Measurements from ENCODE around the gene ETS2. TPM values are rescaled to one million over a fixed set of nuclear protein-coding genes. Genes with fewer than 3 reads are reported as not detected.

ETS2 gene
- total and polyA plus RNA-seq, 10 of the 15 experiments (the other 5 are each of a cell fraction or from before 2014, with no cell fraction given), result 0.52 to 8.6 (median 3.8) TPM

DNA sequence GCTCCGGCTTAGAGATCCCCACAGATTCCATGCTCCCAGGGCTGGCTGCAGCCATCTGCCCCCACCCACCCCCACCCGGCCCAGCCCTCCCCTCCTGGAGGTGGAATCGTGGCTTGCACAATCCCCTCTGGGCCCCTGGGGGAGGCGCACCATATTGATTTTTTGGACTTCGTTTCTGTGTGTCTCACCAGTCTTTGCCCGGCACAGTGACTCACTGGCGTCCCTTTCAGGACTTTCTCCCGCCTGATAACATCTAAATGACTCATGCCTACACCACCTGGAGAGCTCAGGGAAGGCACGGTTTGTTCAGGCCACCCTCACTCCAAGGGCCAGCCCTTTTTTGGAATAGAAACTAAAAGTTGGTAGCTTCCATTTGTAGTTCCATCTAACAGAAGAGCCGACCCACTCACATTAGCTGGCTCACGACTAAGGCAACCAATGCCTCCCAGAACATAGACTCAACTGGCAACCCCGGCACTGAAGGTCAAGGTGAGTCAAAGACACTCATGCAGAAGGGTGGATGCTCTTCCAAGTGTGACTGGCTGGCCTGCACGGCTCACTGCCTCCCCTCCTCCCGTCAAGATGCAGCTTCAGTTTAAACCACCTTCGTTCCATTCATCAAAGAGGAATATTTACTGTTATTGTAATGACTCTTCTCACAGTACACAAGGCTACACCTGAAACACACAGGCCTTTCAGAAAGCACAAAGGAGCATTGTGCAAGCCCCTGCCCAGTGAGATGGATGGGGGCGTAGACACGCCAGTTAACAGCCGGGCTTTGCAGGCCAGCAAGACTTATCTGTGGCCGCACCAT is 18.1 kb upstream of the ETS2 start:
- Histone ChIP-seq H3K79me2 (ENCODE audit: control insufficient read depth, insufficient read depth, low read length) (no peaks in the 10 kb centered on the region), H3K36me3 (ENCODE audit: control insufficient read depth in 2 of 2, insufficient read depth in 2 of 2, low read length in 1 of 2) (no peaks in the 10 kb centered on the region), H3K4me3 (no peak overlapping the region), H3K27me3 (replicated peaks in 1 of 2; ENCODE audit: control insufficient read depth in 2 of 2, insufficient read depth in 2 of 2, low read length in 1 of 2) (no peaks in the 10 kb centered on the region), H3K9ac (ENCODE audit: control insufficient read depth, insufficient read depth, low read length) (no peak overlapping the region), H2AFZ (ENCODE audit: control insufficient read depth, low read depth, low read length) (no peak overlapping the region), H3K27ac (ENCODE audit: control insufficient read depth, insufficient read depth) (no peak overlapping the region), H3K9me3 (replicated peaks; ENCODE audit: control insufficient read depth, insufficient read depth, low read length) (no peaks in the 10 kb centered on the region; the same call in 2 of the 3 replicates), H4K20me1 (ENCODE audit: control insufficient read depth, insufficient read depth) (no peaks in the 10 kb centered on the region), H3K4me1 (ENCODE audit: control insufficient read depth, insufficient read depth, low read length) (peaks cover 14% of the 10 kb centered on the region), H3K4me2 (ENCODE audit: control insufficient read depth, insufficient read depth) (peak overlapping the region; percentile 63)
- CTCF ChIA-PET, result interaction anchor here (0.7 kb wide), 1 partner anchor 38 kb away, joined by 3 read pairs; no protein-coding TSS in a partner anchor
- ATAC-seq, result peak; percentile 81
- RAD21 ChIA-PET (ENCODE audit: unreplicated experiment), result no interaction called here
- POLR2A ChIA-PET, result no interaction called here
- no peak for FAIRE-seq
- 14% methylated on average over 17 of the region's 19 CpGs for WGBS (ENCODE audit: insufficient coverage, insufficient replicate concordance, low lambda C conversion rate, missing lambda C conversion rate)
- 0 out of 2 replicates have a peak, but pooled peaks have one; percentile 14 for TF ChIP-seq JUNB (IDR thresholded peaks at IDR 0.05)
- TF ChIP-seq POLR2AphosphoS5 (IDR thresholded peaks at IDR 0.05; ENCODE audit: low read length), result no peak
- peak; percentile 79; the same call in 1 of the 2 replicates for TF ChIP-seq PAX5 (IDR thresholded peaks at IDR 0.05; ENCODE audit: borderline replicate concordance, low read depth, low read length)
- TF ChIP-seq TCF3 (IDR thresholded peaks at IDR 0.05; ENCODE audit: borderline replicate concordance, insufficient read depth, low read depth, low read length), result peak; percentile 44; the same call in 1 of the 2 replicates
- in situ Hi-C loops (cut with MboI), result no loop called here
- BruUV-seq (replicated peaks), result no TSS peak
- no peak for DNase-seq (ENCODE audit: low read depth, low spot score)
- SMC1A ChIA-PET (ENCODE audit: uncharacterized antibody, unreplicated experiment), result interaction anchor here (0.9 to 1.8 kb wide), 4 partner anchors 8 to 257 kb away, joined by 3 read pairs; no protein-coding TSS in a partner anchor
- intact Hi-C loops (cut with micrococcal nuclease; ENCODE audit: unreplicated experiment), result no loop called here

DNA sequence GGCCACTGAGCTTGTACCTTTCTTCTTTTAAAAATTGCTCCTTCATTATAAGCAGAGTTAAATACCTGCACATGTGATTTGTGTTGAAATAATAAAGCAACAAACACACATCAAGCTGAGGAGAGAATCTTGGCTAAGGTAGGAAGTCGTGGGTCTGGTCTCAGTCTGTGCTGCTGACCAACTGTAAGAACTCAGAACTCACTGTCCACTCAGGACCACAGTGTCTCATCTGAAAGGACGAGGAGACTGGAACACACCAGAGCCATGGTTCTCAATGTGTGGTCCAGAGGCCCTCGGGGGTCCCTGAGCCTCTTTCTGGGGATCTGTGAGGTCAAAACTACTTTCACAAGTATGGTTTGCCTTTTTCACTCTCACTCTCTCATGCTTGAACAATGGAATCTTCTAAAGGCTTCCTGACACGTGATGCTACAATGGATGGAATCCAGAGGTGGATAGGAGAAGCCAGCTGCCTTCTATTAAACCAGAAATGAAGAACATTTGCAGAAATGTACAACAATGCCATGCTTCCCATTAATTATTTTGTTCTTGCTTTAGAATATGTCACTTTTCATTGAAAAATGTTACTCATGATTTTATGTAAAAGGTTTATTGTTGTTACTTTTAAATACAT is 17.3 kb upstream of the ETS2 start:
- no peaks in the 10 kb centered on the region; the same call in 2 of the 3 replicates for H3K9me3 ChIP-seq (replicated peaks; ENCODE audit: control insufficient read depth, insufficient read depth, low read length)
- no peak overlapping the region for H2AFZ ChIP-seq (ENCODE audit: control insufficient read depth, low read depth, low read length)
- intact Hi-C loops (cut with micrococcal nuclease; ENCODE audit: unreplicated experiment), result no loop called here
- 9% methylated on average over 4 of the region's 4 CpGs for WGBS (ENCODE audit: insufficient coverage, insufficient replicate concordance, low lambda C conversion rate, missing lambda C conversion rate)
- BruUV-seq (replicated peaks), result no TSS peak
- no peaks in the 10 kb centered on the region for H3K36me3 ChIP-seq (ENCODE audit: control insufficient read depth in 2 of 2, insufficient read depth in 2 of 2, low read length in 1 of 2)
- TF ChIP-seq JUND (IDR thresholded peaks at IDR 0.05; ENCODE audit: low read depth, low read length), result no peak
- no peak for TF ChIP-seq ZNF207 (IDR thresholded peaks at IDR 0.05; ENCODE audit: borderline replicate concordance)
- TF ChIP-seq RB1 (IDR thresholded peaks at IDR 0.05; ENCODE audit: borderline replicate concordance), result no peak
- no peak for TF ChIP-seq ZNF384 (IDR thresholded peaks at IDR 0.05; ENCODE audit: borderline replicate concordance, low read depth, low read length)
- no peak for TF ChIP-seq ZNF217 (IDR thresholded peaks at IDR 0.05)
- TF ChIP-seq, protein P1, sequence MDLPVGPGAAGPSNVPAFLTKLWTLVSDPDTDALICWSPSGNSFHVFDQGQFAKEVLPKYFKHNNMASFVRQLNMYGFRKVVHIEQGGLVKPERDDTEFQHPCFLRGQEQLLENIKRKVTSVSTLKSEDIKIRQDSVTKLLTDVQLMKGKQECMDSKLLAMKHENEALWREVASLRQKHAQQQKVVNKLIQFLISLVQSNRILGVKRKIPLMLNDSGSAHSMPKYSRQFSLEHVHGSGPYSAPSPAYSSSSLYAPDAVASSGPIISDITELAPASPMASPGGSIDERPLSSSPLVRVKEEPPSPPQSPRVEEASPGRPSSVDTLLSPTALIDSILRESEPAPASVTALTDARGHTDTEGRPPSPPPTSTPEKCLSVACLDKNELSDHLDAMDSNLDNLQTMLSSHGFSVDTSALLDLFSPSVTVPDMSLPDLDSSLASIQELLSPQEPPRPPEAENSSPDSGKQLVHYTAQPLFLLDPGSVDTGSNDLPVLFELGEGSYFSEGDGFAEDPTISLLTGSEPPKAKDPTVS (IDR thresholded peaks at IDR 0.05; ENCODE audit: low read depth, low read length), result no peak
- no peak for TF ChIP-seq DPF2 (IDR thresholded peaks at IDR 0.05)
- TF ChIP-seq SP1 (IDR thresholded peaks at IDR 0.05; ENCODE audit: low read depth, low read length), result no peak
- no peak for TF ChIP-seq KAT2A (conservative IDR thresholded peaks at IDR 0.05; ENCODE audit: control insufficient read depth, low read depth, low read length)
- TF ChIP-seq TCF3 (IDR thresholded peaks at IDR 0.05; ENCODE audit: borderline replicate concordance, insufficient read depth, low read depth, low read length), result no peak
- TF ChIP-seq, protein P2, sequence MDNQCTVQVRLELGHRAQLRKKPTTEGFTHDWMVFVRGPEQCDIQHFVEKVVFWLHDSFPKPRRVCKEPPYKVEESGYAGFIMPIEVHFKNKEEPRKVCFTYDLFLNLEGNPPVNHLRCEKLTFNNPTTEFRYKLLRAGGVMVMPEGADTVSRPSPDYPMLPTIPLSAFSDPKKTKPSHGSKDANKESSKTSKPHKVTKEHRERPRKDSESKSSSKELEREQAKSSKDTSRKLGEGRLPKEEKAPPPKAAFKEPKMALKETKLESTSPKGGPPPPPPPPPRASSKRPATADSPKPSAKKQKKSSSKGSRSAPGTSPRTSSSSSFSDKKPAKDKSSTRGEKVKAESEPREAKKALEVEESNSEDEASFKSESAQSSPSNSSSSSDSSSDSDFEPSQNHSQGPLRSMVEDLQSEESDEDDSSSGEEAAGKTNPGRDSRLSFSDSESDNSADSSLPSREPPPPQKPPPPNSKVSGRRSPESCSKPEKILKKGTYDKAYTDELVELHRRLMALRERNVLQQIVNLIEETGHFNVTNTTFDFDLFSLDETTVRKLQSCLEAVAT (IDR thresholded peaks at IDR 0.05), result no peak
- ChIA-PET POLR2A (no interaction called here), CTCF (no interaction called here), RAD21 (ENCODE audit: unreplicated experiment) (no interaction called here), SMC1A (ENCODE audit: uncharacterized antibody, unreplicated experiment) (interaction anchor here (1.8 kb wide), 1 partner anchor 16 kb away, joined by 3 read pairs; no protein-coding TSS in a partner anchor)
- H3K9ac ChIP-seq (ENCODE audit: control insufficient read depth, insufficient read depth, low read length), result no peak overlapping the region
- no peak for FAIRE-seq
- H4K20me1 ChIP-seq (ENCODE audit: control insufficient read depth, insufficient read depth), result no peaks in the 10 kb centered on the region
- no peak for ATAC-seq
- H3K4me2 ChIP-seq (ENCODE audit: control insufficient read depth, insufficient read depth), result peak overlapping the region; percentile 63
- no peak overlapping the region for H3K4me3 ChIP-seq
- H3K4me1 ChIP-seq (ENCODE audit: control insufficient read depth, insufficient read depth, low read length), result peaks cover 14% of the 10 kb centered on the region
- no peaks in the 10 kb centered on the region for H3K27me3 ChIP-seq (replicated peaks in 1 of 2; ENCODE audit: control insufficient read depth in 2 of 2, insufficient read depth in 2 of 2, low read length in 1 of 2)
- H3K79me2 ChIP-seq (ENCODE audit: control insufficient read depth, insufficient read depth, low read length), result no peaks in the 10 kb centered on the region
- H3K27ac ChIP-seq (ENCODE audit: control insufficient read depth, insufficient read depth), result no peak overlapping the region
- no peak for DNase-seq (ENCODE audit: low read depth, low spot score)
- in situ Hi-C loops (cut with MboI), result no loop called here
